SKM-1 (cell line): ENCODE data around the gene OOSP3.
"Not testable (repeated sequence)": the region's sequence is repeated elsewhere in the genome, so short reads cannot be mapped to it uniquely, and the experiment has no call there.

Source experiments
- DNase-seq: peaks from one replicate; lab custom pipeline; 2025; ENCODE audit not compliant: unreplicated experiment; lab: John Stamatoyannopoulos, UW

The OOSP3 gene

GRCh38 chr11:59875856-59876519 is 2.6 kb upstream of the OOSP3 start:
- DNase-seq = no peak

GRCh38 chr11:59877325-59877724 is 1.3 kb upstream of the OOSP3 start:
- no peak for DNase-seq

- no peak for DNase-seq
These were observed 798 bp upstream of the OOSP3 start for GRCh38 chr11:59877784-59878183.

GRCh38 chr11:59879567-59879966 is 985 bp downstream of the OOSP3 start:
- no peak for DNase-seq

GRCh38 chr11:59883597-59883996 is 5.0 kb downstream of the OOSP3 start:
- no peak for DNase-seq

GRCh38 chr11:59887156-59887555 is 8.6 kb downstream of the OOSP3 start:
- DNase-seq = not testable (repeated sequence)

- no peak for DNase-seq
These were observed 13.2 kb downstream of the OOSP3 start for GRCh38 chr11:59891781-59892181.

- DNase-seq = no peak
These were observed 16.0 kb downstream of the OOSP3 start for GRCh38 chr11:59894616-59895015.

GRCh38 chr11:59898046-59898445 is 19.5 kb downstream of the OOSP3 start:
- DNase-seq = no peak

- no peak for DNase-seq
These were observed 20.1 kb downstream of the OOSP3 start for GRCh38 chr11:59898650-59899049.

- DNase-seq = no peak
These were observed 20.9 kb downstream of the OOSP3 start for GRCh38 chr11:59899532-59899931.

- no peak for DNase-seq
These were observed 22.0 kb downstream of the OOSP3 start for GRCh38 chr11:59900366-59901126.

- no peak for DNase-seq
These were observed 22.7 kb downstream of the OOSP3 start for GRCh38 chr11:59901306-59901705.

GRCh38 chr11:59903569-59903968 is 25.0 kb downstream of the OOSP3 start:
- not testable (repeated sequence) for DNase-seq

- no peak for DNase-seq
These were observed 39.9 kb downstream of the OOSP3 start for GRCh38 chr11:59918480-59918879.

- DNase-seq = no peak
These were observed 40.5 kb downstream of the OOSP3 start for GRCh38 chr11:59918987-59919589.

- no peak for DNase-seq
These were observed 45.2 kb downstream of the OOSP3 start for GRCh38 chr11:59923813-59924212.

GRCh38 chr11:59931688-59932087 is 53.1 kb downstream of the OOSP3 start:
- DNase-seq = no peak

GRCh38 chr11:59938132-59938531 is 59.5 kb downstream of the OOSP3 start, which contains the start of gene OOSP1:
Gene OOSP1, plus strand, starts transcription at chr11:59938432. Its CDS starts 23 bp downstream, at chr11:59938455.
- DNase-seq = no peak

GRCh38 chr11:59938718-59939117 is 60.1 kb downstream of the OOSP3 start:
- DNase-seq = no peak

- DNase-seq = no peak
These were observed 60.9 kb downstream of the OOSP3 start for GRCh38 chr11:59939482-59939881.

GRCh38 chr11:59941091-59941490 is 62.5 kb downstream of the OOSP3 start:
- DNase-seq = no peak
